ENCODE measurements around the gene RREB1.

DNA sequence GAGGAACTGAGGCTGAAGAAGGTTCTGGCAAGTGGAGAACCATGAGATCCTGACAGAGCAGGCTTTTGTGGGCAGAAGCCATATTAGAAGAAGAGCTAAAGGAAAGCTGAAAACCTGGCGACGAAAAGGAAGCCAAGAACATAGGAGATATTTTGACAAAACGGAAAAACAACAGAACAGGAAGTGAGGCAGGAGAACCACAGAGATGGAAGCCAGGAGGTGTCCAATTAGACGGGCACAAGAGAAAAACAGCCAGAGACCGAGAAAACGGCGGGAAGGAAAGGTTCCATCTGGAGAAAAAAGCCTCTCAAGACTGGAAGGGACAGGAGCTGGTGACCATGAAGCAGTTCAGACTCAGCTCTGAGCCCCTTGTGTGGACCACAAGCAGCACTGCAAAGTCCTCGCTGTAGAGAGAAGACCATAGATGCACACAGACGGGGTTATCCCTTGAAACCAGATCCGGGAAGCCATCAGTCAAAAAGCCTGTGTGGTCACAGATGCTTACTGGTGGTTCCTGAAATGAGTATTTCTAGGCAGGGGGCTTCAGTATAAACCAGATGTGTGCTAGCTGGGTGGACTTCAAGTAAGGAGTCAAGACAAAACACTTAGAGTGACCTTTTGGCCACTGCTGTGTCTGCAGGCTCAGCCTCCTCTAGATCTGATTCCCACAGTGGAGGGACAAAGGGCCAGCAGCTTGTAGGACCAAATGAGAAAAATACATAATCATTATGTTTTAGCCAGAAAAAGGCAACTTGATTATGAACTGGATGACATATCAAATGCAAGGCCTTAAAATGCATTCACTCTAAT is 174.5 kb downstream of the RREB1 start:
- TF ChIP-seq EZH2 (IDR thresholded peaks at IDR 0.05; ENCODE audit: borderline replicate concordance, low read length) (no peak), CTCF (conservative IDR thresholded peaks at IDR 0.05 in 1 of 2, IDR thresholded peaks at IDR 0.05 in 1 of 2; ENCODE audit: extremely low read depth in 1 of 2, insufficient read depth in 1 of 2, low read depth in 1 of 2, low read length in 2 of 2) (no peak)
